ENCODE data around the gene TSHZ3.

Gene TSHZ3

GRCh38 chr19:31334849-31335624 lies 14.2 kb downstream of the TSHZ3 start:
- no peak for DNase-seq

GRCh38 chr19:31334101-31334848 lies 15.0 kb downstream of the TSHZ3 start:
- no peak for DNase-seq

- no peak for DNase-seq
Observed at GRCh38 chr19:31332096-31332495, 17.1 kb downstream of the TSHZ3 start.

- DNase-seq, result no peak
Observed at GRCh38 chr19:31331536-31331935, 17.7 kb downstream of the TSHZ3 start.

- no peak for DNase-seq
Observed at GRCh38 chr19:31330761-31331160, 18.5 kb downstream of the TSHZ3 start.

- DNase-seq, result no peak
Observed at GRCh38 chr19:31330237-31330636, 19.0 kb downstream of the TSHZ3 start.

- no peak for DNase-seq
Observed at GRCh38 chr19:31329819-31330218, 19.4 kb downstream of the TSHZ3 start.

- DNase-seq, result no peak
Observed at GRCh38 chr19:31328238-31328637, 21.0 kb downstream of the TSHZ3 start.

- no peak for DNase-seq
Observed at GRCh38 chr19:31326329-31327028, 22.8 kb downstream of the TSHZ3 start.

GRCh38 chr19:31325342-31325741 lies 23.9 kb downstream of the TSHZ3 start:
- DNase-seq, result no peak

GRCh38 chr19:31319465-31319864 lies 29.8 kb downstream of the TSHZ3 start:
- DNase-seq, result no peak

- no peak for DNase-seq
Observed at GRCh38 chr19:31318790-31319425, 30.3 kb downstream of the TSHZ3 start.

- DNase-seq, result no peak
Observed at GRCh38 chr19:31317570-31317969, 31.7 kb downstream of the TSHZ3 start.

GRCh38 chr19:31317093-31317492 lies 32.1 kb downstream of the TSHZ3 start:
- no peak for DNase-seq

GRCh38 chr19:31316201-31316951 lies 32.9 kb downstream of the TSHZ3 start:
- DNase-seq, result no peak

- DNase-seq, result no peak
Observed at GRCh38 chr19:31315652-31316051, 33.6 kb downstream of the TSHZ3 start.

GRCh38 chr19:31314849-31315629 lies 34.2 kb downstream of the TSHZ3 start:
- no peak for DNase-seq

- DNase-seq, result no peak
Observed at GRCh38 chr19:31314156-31314555, 35.1 kb downstream of the TSHZ3 start.

- no peak for DNase-seq
Observed at GRCh38 chr19:31313291-31314030, 35.8 kb downstream of the TSHZ3 start.

- no peak for DNase-seq
Observed at GRCh38 chr19:31312677-31313244, 36.5 kb downstream of the TSHZ3 start.
